Activated CD4-positive, alpha-beta T cell treated with anti-CD3 and anti-CD28 coated beads, Interleukin-2, amount 50 U/mL, for 24 hours (primary cell): ENCODE data around the gene SOX1.

Experiments used
- DNase-seq, 2 donors: peaks; one replicate each; pipeline ENCODE4 v3.0.0-alpha.2; 2020; ENCODE audit warnings: low read depth in 1 of 2, low spot score in 1 of 2

SOX1 gene

DNA sequence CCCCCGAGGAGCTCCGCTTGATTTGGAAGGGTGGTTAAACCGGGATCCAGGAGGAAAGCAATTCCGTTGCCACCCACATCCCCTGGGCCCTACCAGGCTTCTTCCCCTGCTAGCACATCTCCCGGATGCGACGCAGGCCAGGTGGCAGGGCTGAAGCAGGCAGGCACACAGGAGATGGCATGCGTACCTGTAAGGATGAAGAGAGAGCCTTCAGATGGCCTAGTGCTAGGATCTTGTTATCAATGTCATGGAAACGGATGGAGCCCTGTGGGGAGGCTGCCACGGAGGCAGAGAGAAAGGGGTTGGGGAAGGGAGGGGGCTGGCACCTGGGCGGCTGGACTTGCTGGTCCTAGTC lies 8.5 kb upstream of the SOX1 start:
- DNase-seq, result no peak

DNA sequence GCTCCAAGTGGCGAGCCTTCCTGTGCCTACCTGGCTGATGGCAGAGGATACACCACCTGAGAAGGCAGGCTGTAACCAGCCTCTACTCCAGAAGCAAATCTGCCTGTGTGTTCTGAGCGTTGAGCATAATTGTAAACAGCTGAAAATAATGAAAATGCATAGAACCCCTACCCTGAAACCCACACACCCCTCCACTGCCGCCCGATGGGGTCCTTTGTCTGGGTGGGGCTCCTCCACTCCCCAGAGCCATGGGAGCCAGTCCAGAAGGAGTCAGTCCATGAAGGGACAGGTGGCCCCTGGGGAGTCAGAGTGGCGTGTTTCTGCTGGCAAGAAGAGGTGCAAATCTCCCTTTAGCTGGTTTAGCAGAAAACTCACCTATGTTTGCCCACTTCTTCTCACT lies 8.0 kb upstream of the SOX1 start:
- DNase-seq, result no peak

DNA sequence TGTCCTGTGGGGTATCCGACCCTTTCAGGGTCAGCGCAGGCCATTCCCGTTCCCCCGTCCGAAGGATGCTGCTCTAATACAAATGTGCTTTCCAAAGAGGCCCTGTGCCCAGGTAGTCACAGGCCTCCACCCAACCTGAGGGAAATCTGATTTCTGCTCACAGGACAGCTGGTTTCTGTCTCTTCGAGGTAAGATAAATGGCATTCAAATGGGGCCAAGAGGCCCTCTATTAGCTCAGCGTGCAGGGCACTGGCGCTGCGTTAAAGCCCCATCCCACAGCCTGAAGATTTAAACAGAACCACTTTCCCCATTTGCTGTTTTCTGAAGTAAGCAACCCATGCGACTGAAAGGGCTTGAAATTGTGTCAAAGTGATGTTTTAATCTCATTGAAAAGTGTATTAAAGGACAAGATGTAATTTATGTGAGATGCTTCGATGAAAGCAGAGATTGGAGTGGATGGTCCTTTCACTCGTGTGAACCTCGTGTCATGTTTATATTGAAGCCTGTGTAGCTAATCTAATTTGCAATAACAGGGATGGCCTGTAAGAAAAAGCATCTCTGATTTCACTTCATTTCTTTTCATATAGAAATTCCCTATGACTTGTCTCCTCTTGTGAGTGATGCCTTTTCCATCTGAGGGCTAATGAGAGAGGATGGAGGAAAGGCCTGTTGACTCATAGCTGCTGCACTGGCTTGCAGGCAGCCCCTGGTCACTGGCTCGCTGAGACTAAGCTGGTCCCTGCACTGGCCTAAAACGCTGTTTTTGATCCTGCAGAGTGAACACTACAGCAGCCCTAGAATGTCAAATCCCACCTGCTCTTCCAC lies 7.3 kb upstream of the SOX1 start:
- DNase-seq, result no peak

DNA sequence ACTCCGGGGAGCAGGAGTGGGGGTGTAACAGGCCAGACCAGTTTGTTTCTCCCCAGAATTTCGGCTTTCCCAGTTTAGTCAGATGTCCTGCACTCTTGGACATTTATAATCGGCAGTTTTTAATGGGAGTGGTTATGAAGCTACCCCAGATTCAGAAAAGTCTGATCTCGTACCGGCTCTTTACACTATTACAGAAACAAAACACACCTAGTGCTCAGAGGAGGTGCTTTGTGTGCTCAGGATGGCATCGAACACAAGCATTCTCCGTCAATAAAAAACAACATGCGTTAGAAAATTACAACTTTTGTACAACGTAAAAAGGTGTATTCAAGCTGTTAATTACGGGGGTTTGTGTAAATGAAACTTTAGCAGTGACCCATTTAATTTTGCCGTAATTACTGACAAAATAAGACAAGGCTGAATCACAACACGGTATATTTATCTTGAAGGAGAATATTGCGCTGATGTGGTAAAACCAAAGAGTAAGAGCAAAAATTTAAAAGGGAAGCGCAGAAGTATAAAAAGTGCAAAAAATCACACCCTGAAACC lies 6.6 kb upstream of the SOX1 start:
- DNase-seq, result no peak

DNA sequence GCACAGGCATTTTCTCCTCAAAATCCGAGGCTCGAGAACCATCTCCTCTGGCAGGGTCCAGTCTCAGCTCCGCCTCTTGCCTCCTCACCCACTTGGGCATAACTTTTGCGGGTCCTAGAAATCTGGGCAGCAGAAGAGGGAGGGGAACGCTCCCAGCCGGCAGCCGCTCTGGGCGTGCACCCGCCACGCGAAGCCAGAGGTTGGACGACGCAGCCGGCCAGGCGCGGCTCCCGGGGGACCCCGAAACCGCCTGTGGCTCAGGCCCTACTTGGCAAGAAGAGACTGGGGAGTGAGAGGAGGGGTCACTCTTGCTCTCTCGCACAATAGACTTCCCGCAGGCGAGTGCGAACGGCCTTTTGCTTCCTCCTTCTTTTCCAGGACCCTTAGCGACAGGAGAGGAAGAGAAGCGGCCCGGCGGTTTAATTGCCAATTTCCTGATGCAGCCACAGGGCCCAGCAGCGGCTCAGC lies 6.0 kb upstream of the SOX1 start:
- DNase-seq, result no peak

DNA sequence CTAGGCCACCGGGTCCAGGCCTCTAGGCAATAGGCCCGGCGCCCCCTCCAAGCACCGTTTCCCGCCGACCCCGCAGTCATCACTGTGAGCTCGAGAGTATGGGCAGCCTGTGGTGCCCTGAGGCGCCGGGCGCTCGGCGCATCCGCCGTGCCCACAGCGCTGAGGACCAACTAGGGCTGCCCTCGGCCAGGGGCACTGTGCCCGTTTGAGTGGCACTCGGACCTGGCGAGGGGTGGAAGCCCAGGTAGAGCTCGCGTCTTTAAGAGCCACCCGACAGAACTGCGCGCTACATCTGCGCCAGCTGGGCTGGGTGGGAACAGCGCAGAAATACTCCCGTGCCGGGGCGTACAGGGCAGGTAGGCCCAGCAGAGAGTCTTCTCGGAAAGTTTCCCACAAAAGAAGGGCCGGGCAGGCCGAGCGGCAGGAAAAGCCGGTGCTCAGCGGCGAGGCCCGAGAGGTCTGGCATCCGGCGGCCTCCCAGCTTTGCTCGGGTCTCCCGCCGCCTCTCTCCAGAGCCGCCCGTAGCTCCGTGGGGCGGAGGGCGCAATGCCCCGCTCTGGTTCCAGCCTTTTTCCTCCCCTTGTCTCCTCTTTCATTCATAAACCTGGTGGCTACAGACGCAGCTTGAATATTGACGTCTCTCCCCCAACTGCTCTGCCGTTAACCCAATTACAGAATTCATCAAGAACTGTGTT lies 5.4 kb upstream of the SOX1 start:
- DNase-seq, result no peak

DNA sequence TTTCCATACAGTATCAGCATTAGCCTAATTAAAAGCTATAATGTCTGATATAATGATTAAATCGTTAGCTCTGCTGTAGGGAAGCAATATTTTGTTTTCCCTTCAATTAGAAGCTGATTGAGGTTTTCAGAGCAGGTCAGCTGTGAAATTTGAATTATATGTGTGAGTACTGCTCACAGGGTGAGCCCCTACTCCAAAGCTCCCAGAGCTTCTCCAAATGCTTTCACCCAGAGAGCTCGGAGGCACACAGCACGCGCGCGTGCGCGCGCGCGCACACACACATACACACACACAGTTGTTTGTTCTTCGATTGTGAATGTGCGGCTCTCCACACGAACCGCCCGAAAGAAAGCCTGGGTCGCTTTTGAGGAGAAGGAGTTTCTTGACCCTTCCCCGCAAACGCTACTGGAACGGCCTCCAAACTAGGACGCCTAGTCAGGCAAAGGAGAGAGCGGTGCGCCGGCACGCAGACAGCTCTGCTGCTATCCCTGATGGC lies 4.8 kb upstream of the SOX1 start:
- DNase-seq, result no peak

DNA sequence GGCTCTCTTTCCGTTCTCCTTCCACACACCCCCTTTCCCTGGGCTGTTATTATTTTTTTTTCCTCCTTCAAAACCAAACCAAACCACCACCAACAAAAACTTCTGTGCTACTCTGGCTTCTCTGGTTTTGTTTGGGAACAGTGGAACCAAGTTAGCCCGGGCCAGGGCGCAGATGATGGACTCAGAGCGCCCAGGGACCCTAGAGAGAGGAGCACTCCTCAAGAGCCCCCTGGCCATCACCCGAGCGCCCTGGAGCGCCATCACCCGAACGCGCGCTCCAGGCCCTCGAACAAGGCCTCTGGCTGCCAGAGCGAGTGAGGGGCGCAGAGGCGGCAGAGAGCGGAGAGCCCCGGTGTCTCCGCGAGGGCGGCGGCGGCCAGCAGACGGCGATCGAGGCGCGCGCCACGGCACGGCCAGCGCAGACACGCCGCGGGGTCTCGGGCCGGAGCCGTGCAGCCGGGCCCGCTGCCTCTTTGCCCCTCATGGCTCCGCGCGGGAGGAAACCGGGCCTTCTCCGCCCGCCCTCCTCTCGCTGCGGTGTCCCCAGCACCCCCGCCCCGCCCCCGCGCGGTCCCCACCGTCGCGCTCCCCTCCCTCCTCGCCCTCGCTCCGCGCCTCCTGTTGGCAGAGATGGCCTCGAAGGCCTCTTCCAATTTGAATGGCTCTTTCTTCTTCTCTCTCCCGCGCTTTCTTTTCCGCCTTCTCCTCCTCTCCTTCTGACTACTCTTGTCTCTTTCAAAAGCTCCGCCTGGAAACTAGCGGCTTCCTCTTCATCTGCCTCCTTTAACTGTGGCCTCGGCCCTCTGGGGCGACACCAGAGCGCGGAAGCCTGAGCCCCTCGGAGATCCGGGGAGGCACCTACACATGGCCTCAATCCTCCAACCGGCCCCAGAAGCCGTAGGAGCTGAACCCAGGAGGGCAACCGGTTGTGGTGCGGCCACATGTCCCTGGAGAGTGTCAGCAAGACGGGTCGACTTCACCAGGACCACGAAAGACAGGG lies 4.1 kb upstream of the SOX1 start:
- no peak for DNase-seq

DNA sequence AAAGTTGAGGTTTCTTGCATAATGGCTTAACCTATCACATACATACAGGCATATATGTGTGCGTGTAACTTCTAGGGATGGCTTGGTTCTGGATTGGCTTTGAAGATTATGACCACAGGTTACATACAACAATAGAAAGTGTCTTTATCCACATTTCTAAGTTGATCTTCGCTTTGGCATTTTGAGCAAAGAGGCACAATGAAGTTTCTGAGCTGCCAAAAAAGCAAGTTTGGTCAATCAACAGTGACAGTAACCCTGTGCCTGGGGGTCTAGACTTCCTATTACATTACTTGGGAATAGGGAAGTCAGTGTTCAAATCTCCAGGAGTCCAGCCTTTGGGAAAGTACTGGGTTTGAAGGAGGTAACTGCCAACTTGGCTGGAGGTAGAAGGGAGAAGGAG lies 3.1 kb upstream of the SOX1 start:
- no peak for DNase-seq

DNA sequence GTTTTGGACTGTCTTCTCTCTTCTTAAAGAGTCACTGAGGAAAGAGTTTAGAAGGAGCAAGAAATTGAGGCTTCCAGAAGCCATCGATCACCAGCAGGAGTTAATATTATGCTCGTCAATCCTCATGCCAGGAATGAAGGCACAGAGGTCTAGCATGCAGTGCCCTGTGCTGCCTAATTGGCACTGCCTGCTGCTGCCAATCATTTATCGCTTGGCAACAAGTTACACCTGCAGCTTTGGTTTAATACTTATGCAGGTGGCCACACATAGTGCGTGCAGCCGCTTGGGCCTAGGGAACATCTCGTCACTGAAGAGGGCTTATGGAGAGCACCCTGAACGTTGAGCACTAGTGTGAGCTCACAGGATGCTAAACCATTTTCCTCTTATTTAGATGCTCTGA lies 2.7 kb upstream of the SOX1 start:
- no peak for DNase-seq

DNA sequence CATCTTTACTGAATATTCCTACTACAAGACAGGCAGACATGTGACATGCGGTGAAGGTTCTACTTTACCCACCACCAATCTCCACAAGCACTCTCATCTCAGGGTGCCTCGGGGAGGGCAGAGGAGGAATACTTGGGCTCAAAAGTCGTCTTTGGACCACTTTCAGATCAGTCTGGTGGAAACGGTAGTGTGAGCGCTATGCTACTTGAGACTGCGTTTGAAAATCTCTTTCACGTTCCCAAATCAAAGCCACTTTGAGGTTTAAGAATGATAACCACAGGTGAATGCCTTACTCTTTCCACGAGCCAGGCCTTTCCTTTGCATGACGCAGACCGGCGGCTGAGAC lies 1.5 kb upstream of the SOX1 start:
- DNase-seq, result no peak

DNA sequence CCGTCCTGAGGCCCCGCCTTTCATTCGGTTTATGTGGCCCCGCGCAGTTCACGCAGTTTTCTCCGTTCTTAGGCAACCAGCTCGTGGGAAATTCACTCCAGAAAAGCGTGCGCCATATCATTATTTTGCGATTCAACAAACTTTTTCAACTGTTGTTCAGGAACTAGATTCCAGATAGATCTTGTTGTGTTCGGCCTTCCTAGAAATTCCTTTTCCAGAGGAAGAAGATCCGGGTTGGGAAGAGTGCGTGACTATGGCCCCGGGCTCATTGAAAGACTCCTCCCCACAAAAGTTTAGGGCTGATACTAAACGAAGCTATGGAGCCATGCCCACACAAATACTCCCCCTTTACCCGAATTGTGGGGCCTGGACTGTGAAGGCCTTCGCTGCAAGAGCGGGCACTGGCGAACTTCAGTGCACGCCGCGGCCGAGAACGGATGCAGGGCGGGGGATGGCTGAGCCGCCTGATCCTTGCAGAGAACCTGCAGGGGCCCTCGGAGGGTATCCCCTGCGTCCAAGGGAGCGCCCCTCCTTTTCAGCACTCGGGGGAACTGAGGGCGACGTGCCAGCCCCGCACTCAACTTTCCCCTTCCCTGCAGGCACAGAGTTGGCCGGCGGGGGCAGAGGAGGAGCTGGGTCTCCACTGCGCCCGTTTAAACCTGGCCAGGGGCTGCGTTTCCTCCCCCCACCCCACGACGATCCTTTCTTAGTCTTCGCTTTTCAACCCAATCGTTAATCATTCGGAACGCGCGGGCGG lies 904 bp upstream of the SOX1 start:
- DNase-seq, result no peak

DNA sequence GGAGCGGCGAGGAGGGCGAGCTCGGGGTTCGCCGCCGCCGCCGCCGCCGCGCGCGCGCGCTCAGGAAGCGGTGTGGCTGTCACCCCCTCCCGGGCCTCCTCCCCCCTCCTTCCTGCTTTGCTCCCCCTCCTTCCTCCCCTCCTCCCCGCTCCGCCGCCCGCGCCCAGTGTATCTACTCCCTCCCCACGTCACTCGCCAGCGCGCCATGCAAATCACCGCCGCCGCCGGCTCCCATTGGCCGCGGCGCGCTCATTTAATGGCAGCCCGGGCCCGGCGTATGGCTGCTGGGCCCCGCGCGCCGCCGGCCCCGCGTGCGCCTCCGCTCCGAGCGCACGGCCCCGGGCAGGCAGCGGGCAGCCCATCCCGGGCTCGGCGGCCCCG lies 335 bp upstream of the SOX1 start:
- peak in 1 of 2 donors; percentile 42 for DNase-seq

DNA sequence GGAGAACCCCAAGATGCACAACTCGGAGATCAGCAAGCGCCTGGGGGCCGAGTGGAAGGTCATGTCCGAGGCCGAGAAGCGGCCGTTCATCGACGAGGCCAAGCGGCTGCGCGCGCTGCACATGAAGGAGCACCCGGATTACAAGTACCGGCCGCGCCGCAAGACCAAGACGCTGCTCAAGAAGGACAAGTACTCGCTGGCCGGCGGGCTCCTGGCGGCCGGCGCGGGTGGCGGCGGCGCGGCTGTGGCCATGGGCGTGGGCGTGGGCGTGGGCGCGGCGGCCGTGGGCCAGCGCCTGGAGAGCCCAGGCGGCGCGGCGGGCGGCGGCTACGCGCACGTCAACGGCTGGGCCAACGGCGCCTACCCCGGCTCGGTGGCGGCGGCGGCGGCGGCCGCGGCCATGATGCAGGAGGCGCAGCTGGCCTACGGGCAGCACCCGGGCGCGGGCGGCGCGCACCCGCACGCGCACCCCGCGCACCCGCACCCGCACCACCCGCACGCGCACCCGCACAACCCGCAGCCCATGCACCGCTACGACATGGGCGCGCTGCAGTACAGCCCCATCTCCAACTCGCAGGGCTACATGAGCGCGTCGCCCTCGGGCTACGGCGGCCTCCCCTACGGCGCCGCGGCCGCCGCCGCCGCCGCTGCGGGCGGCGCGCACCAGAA lies 1.1 kb downstream of the SOX1 start:
- DNase-seq, result no peak

DNA sequence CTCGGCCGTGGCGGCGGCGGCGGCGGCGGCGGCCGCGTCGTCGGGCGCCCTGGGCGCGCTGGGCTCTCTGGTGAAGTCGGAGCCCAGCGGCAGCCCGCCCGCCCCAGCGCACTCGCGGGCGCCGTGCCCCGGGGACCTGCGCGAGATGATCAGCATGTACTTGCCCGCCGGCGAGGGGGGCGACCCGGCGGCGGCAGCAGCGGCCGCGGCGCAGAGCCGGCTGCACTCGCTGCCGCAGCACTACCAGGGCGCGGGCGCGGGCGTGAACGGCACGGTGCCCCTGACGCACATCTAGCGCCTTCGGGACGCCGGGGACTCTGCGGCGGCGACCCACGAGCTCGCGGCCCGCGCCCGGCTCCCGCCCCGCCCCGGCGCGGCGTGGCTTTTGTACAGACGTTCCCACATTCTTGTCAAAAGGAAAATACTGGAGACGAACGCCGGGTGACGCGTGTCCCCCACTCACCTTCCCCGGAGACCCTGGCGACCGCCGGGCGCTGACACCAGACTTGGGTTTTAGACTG lies 1.7 kb downstream of the SOX1 start:
- no peak for DNase-seq

DNA sequence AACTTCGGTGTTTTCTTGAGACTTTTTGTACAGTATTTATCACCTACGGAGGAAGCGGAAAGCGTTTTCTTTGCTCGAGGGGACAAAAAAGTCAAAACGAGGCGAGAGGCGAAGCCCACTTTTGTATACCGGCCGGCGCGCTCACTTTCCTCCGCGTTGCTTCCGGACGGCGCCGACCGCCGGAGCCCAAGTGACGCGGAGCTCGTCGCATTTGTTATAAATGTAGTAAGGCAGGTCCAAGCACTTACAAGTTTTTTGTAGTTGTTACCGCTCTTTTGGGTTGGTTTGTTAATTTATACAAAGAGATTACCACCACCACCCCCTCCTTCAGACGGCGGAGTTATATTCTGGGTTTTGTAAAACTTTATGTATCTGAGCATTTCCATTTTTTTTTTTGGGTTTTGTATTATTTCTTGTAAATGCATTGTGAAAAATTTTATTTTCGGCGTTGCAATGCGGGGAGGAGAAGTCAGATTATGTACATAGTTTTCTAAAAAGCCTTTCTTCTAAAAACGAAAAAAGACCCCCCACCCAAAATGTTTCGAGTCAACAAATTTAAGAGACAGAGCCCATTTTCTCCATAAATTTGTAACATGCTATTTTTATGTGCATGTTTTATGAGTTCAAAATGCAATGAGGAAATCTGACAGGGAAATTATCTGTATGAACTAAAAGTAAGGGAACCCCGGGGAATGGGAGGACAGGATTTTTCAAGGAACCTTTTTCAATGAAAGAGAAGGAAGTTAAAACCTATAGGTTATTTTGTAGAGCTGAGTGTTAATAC lies 2.3 kb downstream of the SOX1 start:
- no peak for DNase-seq

DNA sequence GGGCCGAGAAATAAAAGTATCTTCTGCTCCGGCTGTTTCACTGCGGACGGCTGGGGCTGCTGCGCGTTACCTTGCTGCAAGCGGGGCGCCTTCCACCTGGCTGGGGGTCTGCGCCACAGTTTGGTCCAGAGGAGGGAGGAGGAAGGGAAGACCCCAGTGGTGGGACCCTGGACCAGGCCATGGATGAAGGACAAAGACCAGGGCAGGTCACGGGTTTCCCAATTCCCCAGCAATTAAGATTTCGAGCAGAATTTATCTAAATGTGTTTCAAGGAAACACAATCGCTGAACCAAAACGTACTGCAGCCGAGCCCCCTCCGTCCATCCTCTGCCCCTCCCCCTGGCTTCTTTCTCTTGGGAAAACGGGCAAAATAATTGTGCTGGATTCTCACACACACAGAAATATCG lies 2.9 kb downstream of the SOX1 start:
- DNase-seq, result no peak

DNA sequence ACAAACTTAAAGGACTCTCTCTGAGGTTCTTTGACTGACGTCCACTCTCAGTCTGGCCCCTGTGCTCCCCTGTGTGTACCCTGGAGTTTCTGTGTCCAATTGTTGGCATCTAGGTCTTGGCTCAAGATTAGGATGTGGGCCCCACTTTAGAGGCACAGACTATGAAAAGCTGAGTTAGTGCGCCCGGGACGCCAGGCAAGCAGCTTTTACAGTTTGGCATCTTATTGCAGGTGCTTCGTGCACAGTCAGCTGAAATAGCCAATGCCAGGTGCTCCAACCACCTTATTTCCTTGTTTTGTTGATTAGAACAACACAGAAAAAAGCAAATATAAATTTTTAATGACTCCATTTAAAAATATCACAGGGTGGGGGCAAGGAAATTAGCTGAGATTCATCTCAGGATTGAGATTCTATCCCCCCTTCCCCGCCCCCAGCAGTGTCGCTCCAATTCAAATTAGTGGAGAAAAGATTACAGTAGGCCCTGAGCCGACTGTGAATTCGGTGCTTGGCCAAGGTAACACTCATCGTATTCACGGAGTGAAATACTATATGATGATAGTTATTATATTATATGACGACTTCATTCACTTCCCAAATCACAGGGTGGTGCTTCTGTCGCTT lies 4.3 kb downstream of the SOX1 start:
- DNase-seq, result no peak
